HepG2 (cell line): ENCODE results near the gene TF. TPM values are rescaled to one million over a fixed set of nuclear protein-coding genes. Genes with fewer than 3 reads are reported as not detected.

Source experiments
- CENPX ChIP-seq: sonication (generic); formaldehyde crosslinking; IDR thresholded peaks from 2 replicates; pipeline ENCODE4 v1.9.0; 2021; ENCODE audit warnings: mild to moderate bottlenecking, missing genetic modification reagents, moderate library complexity
- CSRNP1 ChIP-seq: sonication (generic); formaldehyde crosslinking; IDR thresholded peaks from 2 replicates; pipeline ENCODE4 v1.8.1; 2023; ENCODE audit warnings: mild to moderate bottlenecking, missing genetic modification reagents
- DMAP1 ChIP-seq: IDR thresholded peaks from 2 replicates; pipeline ENCODE4 v1.6.1; 2016
- ETS1 ChIP-seq: sonication (generic); formaldehyde crosslinking; IDR thresholded peaks from 2 replicates; pipeline ENCODE4 v1.4.0; 2020; ENCODE audit warnings: missing genetic modification reagents
- FIP1L1 ChIP-seq: fragments of 200-400 bp; formaldehyde crosslinking; IDR thresholded peaks from 2 replicates; pipeline ENCODE4 v1.6.1; 2018; ENCODE audit warnings: low read depth, mild to moderate bottlenecking, low read length, moderate library complexity, borderline replicate concordance; ENCODE audit not compliant: insufficient read depth
- GATAD2A ChIP-seq: IDR thresholded peaks from 2 replicates; pipeline ENCODE4 v1.6.1; 2016
- GFI1 ChIP-seq: sonication (generic); formaldehyde crosslinking; IDR thresholded peaks from 2 replicates; pipeline ENCODE4 v1.5.0; 2020; ENCODE audit warnings: missing genetic modification reagents, mild to moderate bottlenecking, borderline replicate concordance
- HOXD1 ChIP-seq: sonication (generic); formaldehyde crosslinking; IDR thresholded peaks from 2 replicates; pipeline ENCODE4 v1.5.0; 2020; ENCODE audit warnings: missing genetic modification reagents
- IKZF4 ChIP-seq: sonication (generic); formaldehyde crosslinking; IDR thresholded peaks from 2 replicates; pipeline ENCODE4 v1.5.1; 2020; ENCODE audit warnings: borderline replicate concordance, mild to moderate bottlenecking, low read depth, missing genetic modification reagents; ENCODE audit errors: not compliant biosample characterization
- KAT2B ChIP-seq: fragments of 150-350 bp; IDR thresholded peaks from 2 replicates; pipeline ENCODE4 v1.6.1; 2014; ENCODE audit warnings: low read depth, low read length, borderline replicate concordance
- KLF9 ChIP-seq: IDR thresholded peaks from 2 replicates; pipeline ENCODE4 v1.6.1; 2016; ENCODE audit warnings: low read depth
- KMT2A ChIP-seq: sonication (generic); formaldehyde crosslinking; IDR thresholded peaks from 2 replicates; pipeline ENCODE4 v1.4.0; 2020; ENCODE audit warnings: missing genetic modification reagents
- MBD4 ChIP-seq: IDR thresholded peaks from 2 replicates; pipeline ENCODE4 v1.6.1; 2012; ENCODE audit warnings: low read length, inconsistent platforms, borderline replicate concordance
- MIER3 ChIP-seq: IDR thresholded peaks from 2 replicates; pipeline ENCODE4 v1.6.1; 2016; ENCODE audit warnings: missing compliant biosample characterization, borderline replicate concordance
- PAF1 ChIP-seq: IDR thresholded peaks from 2 replicates; pipeline ENCODE4 v1.6.1; 2016; ENCODE audit warnings: missing genetic modification reagents, missing compliant biosample characterization
- SSRP1 ChIP-seq: IDR thresholded peaks from 2 replicates; pipeline ENCODE4 v1.6.1; 2016; ENCODE audit warnings: control low read depth
- TCF12 ChIP-seq, 2 experiments: fragments of 450-650 bp in 1 of 2; sonication (generic) in 1 of 2; formaldehyde crosslinking in 1 of 2; IDR thresholded peaks; 2 replicates each; pipeline versions ENCODE4 v1.6.1 to v1.8.0; 2017 to 2022; ENCODE audit warnings: antibody characterized with exemption in 1 of 2, mild to moderate bottlenecking in 1 of 2, missing genetic modification reagents in 1 of 2, moderate library complexity in 1 of 2
- TP53 ChIP-seq: sonication (generic); formaldehyde crosslinking; conservative IDR thresholded peaks from 2 replicates; pipeline ENCODE4 v1.4.0; 2020; ENCODE audit warnings: missing genetic modification reagents
- ZFP36L1 ChIP-seq: sonication (generic); formaldehyde crosslinking; IDR thresholded peaks from 2 replicates; pipeline ENCODE4 v1.8.0; 2022; ENCODE audit warnings: mild to moderate bottlenecking, missing genetic modification reagents, moderate library complexity
- ZNF136 ChIP-seq: sonication (generic); formaldehyde crosslinking; IDR thresholded peaks from 2 replicates; pipeline ENCODE4 v1.8.1; 2022; ENCODE audit warnings: low read depth, mild to moderate bottlenecking, moderate library complexity, missing genetic modification reagents
- ZNF232 ChIP-seq: sonication (generic); formaldehyde crosslinking; IDR thresholded peaks from 2 replicates; pipeline ENCODE4 v1.4.0; 2020; ENCODE audit warnings: missing genetic modification reagents, borderline replicate concordance
- ZNF430 ChIP-seq: sonication (generic); formaldehyde crosslinking; IDR thresholded peaks from 2 replicates; pipeline ENCODE4 v1.9.0; 2021; ENCODE audit warnings: mild to moderate bottlenecking, missing genetic modification reagents
- ZNF607 ChIP-seq: sonication (generic); formaldehyde crosslinking; IDR thresholded peaks from 2 replicates; pipeline ENCODE4 v1.5.1; 2020; ENCODE audit warnings: missing genetic modification reagents, mild to moderate bottlenecking, borderline replicate concordance
- ZNF674 ChIP-seq: sonication (generic); formaldehyde crosslinking; IDR thresholded peaks from 2 replicates; pipeline ENCODE4 v1.5.0; 2020; ENCODE audit warnings: low read depth, mild to moderate bottlenecking, missing genetic modification reagents
- polyA plus RNA-seq, 8 experiments: library from polyadenylated mRNA; depleted of rRNA in 3 of 8; stranded (reverse) in 7 of 8; unstranded in 1 of 8; fragments of >200 nt; fragmentation: Illumina TruSeq in 4 of 8; extraction: Trizol in 4 of 8; gene quantifications; 2 replicates each; pipeline versions ENCODE4 v1.2.1 to v1.2.3, GENCODE V29; 2011 to 2016; ENCODE audit warnings: low read depth in 4 of 8, missing spikeins in 1 of 8, mixed read lengths in 1 of 8; ENCODE audit not compliant: insufficient read depth in 1 of 8
- total RNA-seq, 5 experiments: library from RNA; depleted of rRNA; stranded (reverse); fragments of >200 nt; fragmentation: Illumina TruSeq; extraction: Trizol; gene quantifications; 2 replicates each; pipeline ENCODE4 v1.2.3, GENCODE V29; 2016; ENCODE audit warnings: low read depth in 1 of 5
- TF ChIP-seq, protein P1 (sequence below): sonication (generic); formaldehyde crosslinking; IDR thresholded peaks from 2 replicates; pipeline ENCODE4 v1.5.0; 2020; ENCODE audit warnings: mild to moderate bottlenecking, low read depth, missing genetic modification reagents, borderline replicate concordance
- TF ChIP-seq, protein P2 (sequence below): sonication (generic); formaldehyde crosslinking; IDR thresholded peaks from 2 replicates; pipeline ENCODE4 v1.4.0; 2020; ENCODE audit warnings: missing genetic modification reagents, borderline replicate concordance
- TF ChIP-seq, protein P3 (sequence below): sonication (generic); formaldehyde crosslinking; IDR thresholded peaks from 2 replicates; pipeline ENCODE4 v1.8.0; 2022; ENCODE audit warnings: missing genetic modification reagents, mild to moderate bottlenecking, inconsistent platforms, borderline replicate concordance

TF gene
- total and polyA plus RNA-seq, 2 of the 13 experiments (the other 11 are each of a cell fraction or from before 2014, with no cell fraction given): 10,074 to 11,821 TPM

DNA sequence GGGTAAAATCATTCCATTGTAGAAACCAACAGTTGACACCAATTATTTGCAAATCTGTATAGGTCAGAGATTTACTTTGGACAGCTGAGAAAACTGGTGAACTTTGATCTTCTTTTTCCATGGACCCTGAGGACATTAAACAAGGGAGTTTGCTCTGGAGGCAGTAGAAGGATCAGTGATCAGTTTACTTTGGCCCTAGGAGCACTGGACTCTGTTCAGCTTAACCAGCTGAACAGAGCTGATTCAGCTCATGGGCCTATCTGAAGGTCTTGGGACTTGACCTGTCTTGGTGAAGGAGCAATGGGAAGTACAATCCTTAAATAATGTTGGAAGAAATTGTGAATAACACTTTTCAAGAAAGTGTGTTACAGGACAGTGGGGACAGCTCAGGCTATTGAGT lies 15.2 kb upstream of the TF start (continued):
- TF ChIP-seq MIER3 (CRISPR knock-in tag): peak; percentile 37; the same call in 1 of the 2 replicates
- 0 out of 2 replicates have a peak, but pooled peaks have one; percentile 56 for TF ChIP-seq ZNF136
- TF ChIP-seq, protein P1, sequence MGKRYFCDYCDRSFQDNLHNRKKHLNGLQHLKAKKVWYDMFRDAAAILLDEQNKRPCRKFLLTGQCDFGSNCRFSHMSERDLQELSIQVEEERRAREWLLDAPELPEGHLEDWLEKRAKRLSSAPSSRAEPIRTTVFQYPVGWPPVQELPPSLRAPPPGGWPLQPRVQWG (CRISPR knock-in tag): no peak
- no peak for TF ChIP-seq IKZF4
- TF ChIP-seq, protein P2, sequence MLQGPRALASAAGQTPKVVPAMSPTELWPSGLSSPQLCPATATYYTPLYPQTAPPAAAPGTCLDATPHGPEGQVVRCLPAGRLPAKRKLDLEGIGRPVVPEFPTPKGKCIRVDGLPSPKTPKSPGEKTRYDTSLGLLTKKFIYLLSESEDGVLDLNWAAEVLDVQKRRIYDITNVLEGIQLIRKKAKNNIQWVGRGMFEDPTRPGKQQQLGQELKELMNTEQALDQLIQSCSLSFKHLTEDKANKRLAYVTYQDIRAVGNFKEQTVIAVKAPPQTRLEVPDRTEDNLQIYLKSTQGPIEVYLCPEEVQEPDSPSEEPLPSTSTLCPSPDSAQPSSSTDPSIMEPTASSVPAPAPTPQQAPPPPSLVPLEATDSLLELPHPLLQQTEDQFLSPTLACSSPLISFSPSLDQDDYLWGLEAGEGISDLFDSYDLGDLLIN: no peak
- no peak for TF ChIP-seq CSRNP1 (CRISPR knock-in tag)
- TF ChIP-seq KMT2A (CRISPR knock-in tag): no peak
- peak; percentile 97 for TF ChIP-seq GFI1 (CRISPR knock-in tag)
- no peak for TF ChIP-seq FIP1L1
- TF ChIP-seq ZNF674 (CRISPR knock-in tag): no peak
- TF ChIP-seq ZNF430 (CRISPR knock-in tag): no peak
- TF ChIP-seq ZNF607: peak; percentile 44; the same call in 1 of the 2 replicates
- no peak for TF ChIP-seq CENPX (CRISPR knock-in tag)
- no peak for TF ChIP-seq ZNF232 (CRISPR knock-in tag)
- TF ChIP-seq KAT2B: no peak
- no peak for TF ChIP-seq TP53
- no peak for TF ChIP-seq KLF9 (CRISPR knock-in tag)
- TF ChIP-seq HOXD1 (CRISPR knock-in tag): no peak
- no peak for TF ChIP-seq ETS1 (CRISPR knock-in tag)
- no peak for TF ChIP-seq ZFP36L1 (CRISPR knock-in tag)
- TF ChIP-seq MBD4: no peak; the same call in 1 of the 2 replicates
- TF ChIP-seq SSRP1 (CRISPR knock-in tag): no peak
- no peak for TF ChIP-seq TCF12 (IDR thresholded peaks at IDR 0.05)
- TF ChIP-seq TCF12 (CRISPR knock-in tag; IDR thresholded peaks at IDR 0.05): no peak
- TF ChIP-seq PAF1 (CRISPR knock-in tag): no peak
- TF ChIP-seq GATAD2A (CRISPR knock-in tag): peak; percentile 95
- TF ChIP-seq, protein P3, sequence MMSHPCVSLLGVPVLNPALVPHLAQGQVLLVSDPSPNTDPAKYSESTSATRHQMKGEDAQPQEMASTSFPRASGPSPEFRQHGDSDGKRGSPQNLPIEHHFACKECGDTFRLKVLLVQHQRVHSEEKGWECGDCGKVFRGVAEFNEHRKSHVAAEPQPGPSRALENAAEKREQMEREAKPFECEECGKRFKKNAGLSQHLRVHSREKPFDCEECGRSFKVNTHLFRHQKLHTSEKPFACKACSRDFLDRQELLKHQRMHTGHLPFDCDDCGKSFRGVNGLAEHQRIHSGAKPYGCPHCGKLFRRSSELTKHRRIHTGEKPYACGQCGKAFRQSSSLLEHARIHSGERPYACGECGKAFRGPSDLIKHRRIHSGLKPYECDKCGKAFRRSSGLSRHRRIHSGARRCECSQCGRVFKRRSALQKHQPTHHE: no peak
- TF ChIP-seq DMAP1 (CRISPR knock-in tag): no peak
